Measurements from ENCODE around the gene WDR20.
"Not testable (repeated sequence)": the region's sequence is repeated elsewhere in the genome, so short reads cannot be mapped to it uniquely, and the experiment has no call there.

WDR20 gene

DNA sequence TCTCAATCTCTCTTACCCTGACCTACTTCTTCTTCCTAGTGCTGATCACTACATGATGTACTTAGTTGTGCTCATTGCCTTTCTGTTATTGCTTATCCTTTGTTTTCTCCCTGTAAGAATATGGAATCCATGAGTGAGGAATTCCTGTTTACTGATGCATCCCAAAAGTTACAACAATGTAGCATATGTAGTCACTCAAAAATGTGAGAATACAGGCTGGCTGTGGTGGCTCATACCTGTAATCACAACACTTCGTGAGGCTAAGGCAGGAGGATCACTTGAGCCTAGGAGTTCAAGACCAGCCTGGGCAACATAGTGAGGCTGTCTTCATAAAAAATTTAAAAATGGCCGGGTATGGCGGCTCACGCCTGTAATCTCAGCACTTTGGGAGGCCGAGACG lies 8.0 kb upstream of the WDR20 start:
- no peak for DNase-seq (ENCODE audit: low read depth, low spot score)

DNA sequence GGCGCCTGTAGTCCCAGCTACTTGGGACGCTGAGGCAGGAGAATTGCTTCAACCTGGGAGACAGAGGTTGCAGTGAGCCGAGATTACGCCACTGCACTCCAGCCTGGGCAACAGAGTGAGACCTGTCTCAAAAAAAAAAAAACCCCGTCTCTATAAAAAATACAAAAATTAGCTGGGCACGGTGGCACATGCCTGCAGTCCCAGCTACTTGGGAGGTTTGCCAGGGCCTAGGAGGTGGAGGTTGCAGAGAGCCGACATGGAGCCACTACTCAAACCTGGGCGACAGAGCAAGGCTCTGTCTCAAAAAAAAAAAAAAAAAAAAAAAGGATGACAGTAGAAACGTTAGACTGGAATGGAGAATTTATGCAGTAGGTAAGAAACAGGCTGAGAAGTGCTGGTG lies 5.7 kb upstream of the WDR20 start:
- DNase-seq (ENCODE audit: low read depth, low spot score) = not testable (repeated sequence)

DNA sequence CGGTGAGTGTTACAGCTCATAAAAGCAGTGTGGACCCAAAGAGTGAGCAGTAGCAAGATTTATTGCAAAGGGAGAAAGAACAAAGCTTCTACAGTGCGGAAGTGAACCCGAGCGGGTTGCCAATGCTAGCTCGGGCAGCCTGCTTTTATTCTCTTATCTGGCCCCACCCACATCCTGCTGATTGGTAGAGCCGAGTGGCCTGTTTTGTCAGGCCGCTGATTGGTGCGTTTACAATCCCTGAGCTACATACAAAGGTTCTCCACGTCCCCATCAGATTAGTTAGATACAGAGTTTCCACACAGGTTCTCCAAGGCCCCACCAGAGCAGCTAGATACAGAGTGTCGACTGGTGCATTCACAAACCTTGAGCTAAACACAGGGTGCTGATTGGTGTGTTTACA lies 5.0 kb upstream of the WDR20 start:
- DNase-seq (ENCODE audit: low read depth, low spot score) = not testable (repeated sequence)

DNA sequence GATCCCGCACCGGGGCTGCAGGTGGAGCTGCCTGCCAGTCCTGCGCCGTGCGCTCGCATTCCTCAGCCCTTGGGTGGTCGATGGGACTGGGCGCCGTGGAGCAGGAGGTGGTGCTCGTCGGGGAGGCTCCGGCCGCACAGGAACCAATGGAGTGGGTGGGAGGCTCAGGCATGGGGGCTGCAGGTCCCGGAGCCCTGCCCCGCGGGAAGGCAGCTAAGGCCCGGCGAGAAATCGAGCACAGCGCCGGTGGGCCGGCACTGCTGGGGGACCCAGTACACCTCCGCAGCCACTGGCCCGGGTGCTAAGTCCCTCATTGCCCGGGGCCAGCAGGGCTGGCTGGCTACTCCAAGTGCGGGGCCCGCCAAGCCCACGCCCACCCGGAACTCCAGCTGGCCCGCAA lies 4.2 kb upstream of the WDR20 start:
- not testable (repeated sequence) for DNase-seq (ENCODE audit: low read depth, low spot score)

DNA sequence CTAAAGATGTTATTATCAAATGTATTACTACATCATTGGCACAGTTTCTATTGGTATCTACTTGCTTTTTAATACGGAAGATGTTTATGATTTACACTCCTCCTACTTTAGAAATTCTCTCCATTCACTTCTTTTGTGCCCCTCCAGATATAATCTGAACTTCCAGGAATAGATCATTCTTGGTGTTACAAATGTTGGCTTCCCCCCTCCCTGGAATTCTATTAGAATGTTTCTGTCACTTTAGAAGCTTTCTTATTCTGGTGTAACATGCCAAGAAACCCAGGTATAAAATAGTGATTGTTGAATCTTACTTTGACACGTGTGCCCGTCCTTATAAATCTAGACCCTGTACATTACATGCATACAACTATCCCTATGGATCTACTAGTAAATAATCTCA lies 1.2 kb upstream of the WDR20 start:
- no peak for DNase-seq (ENCODE audit: low read depth, low spot score)

DNA sequence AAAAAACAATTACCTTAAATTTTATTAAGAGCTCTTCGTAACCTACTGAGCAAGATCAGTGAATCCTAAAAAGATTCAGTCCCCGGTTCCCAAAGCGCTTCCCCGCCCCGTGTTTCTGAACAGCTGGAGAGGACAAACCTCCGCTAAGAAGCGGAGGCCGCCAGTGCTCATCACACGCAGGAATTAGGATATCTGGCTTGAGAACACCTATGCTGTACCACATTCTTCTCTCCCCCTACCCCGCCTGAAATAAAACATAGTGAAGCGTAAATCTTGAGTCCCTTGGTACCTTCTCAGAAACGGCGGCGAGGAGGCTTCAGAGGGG lies 774 bp upstream of the WDR20 start:
- DNase-seq (ENCODE audit: low read depth, low spot score) = no peak

DNA sequence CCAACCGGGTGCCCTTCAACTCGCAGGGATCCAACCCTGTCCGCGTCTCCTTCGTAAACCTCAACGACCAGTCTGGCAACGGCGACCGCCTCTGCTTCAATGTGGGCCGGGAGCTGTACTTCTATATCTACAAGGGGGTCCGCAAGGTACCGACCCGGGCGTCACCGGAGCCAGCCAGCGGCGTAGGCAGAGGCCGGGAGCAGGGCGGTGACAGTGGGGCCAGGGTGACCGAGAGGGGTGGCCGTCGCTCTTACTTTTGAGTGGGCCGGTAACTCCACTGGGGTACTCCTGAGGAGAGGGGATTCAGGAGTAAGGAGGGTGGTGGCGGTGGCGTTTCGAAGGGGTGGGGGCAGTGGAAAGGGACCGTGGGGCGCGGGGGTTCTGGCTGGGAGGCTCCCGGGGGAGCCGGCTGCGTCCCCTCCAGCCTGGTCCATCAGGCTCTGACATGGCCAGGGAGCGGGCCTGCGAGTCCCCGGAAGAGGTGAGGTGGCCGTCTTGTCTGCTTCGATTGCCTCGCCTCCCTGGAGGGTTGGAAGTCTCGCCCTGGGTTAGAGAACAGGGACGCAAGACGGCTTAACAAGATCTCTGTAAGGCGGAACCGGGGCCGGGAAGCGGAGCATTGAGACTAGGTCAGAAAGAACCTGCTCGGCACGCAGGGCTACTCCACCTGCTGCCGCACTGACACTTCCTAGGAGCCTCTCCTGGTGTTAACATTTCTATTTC lies 491 bp downstream of the WDR20 start:
- no peak for DNase-seq (ENCODE audit: low read depth, low spot score)

DNA sequence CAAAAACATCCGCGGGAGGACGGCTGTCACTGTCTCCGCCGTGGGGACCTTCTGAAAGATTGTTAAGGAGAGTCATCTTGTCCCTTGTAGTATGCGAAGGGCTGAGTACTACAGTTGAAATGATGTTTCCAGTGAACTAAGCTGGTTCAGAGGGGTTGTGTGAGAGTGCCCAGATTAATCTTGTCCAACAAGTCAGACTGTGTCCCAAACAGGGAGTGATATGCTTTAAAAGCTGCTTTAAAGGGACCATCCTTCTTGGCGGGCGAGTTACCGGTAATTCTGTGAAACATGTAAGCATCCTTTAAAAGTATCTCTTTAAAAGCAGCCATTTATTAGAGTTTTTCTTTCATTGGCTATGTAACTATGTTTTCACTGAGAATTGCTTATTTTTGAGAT lies 1.1 kb downstream of the WDR20 start:
- DNase-seq (ENCODE audit: low read depth, low spot score) = no peak

DNA sequence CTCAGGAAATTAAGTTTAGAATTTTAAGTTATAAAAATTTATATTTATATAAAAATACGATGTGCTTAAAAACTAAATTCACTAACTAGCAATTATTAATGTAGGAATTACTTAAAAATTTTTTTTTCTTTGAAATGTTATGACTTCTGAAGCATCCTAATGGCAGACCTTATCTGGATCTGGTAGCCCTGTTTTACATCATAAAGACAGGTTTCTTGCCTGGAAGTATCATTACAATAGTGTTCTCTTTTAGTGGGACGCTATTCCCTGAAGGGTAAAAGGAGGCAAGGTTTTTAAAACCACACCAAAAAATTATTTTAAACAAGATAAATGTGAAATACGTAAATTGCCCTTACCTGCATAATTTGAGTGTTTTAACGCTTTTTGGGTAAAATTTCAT lies 2.1 kb downstream of the WDR20 start:
- no peak for DNase-seq (ENCODE audit: low read depth, low spot score)

DNA sequence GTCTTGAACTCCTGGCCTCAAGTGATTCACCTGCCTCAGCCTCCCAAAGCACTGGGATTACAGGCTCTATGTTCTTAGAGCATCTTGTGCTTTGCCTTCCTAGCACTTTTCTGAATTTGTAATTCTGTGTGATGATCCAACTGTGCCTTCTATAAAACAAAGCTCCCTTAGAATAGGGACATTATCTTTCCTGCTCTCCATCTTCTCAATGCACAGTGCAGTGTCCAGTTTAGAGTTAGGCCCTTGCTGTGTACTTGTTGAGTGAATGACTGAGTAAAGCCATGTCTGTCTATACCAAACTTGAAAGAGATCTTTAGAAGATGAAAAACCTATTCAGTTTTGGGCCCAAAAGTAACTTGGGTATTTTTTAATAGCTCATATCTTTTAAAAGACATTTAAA lies 5.2 kb downstream of the WDR20 start:
- no peak for DNase-seq (ENCODE audit: low read depth, low spot score)

DNA sequence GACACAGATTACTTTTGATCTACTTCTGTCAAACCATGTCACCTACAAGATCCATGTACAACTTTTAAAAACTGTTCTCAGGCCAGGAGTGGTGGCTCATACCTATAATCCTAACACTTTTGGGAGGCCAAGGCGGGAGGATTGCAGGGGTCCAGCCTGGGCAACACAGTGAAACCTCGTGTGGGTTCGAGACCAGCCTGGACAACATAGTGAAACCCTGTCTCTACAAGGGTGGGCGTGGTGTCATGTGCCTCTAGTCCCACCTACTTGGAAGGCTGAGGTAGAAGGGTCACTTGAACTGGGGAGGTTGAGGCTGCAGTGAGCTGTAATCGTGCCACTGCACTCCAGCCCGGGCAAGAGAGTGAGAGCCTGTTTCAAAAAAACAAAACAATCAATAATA lies 5.7 kb downstream of the WDR20 start:
- DNase-seq (ENCODE audit: low read depth, low spot score) = no peak

DNA sequence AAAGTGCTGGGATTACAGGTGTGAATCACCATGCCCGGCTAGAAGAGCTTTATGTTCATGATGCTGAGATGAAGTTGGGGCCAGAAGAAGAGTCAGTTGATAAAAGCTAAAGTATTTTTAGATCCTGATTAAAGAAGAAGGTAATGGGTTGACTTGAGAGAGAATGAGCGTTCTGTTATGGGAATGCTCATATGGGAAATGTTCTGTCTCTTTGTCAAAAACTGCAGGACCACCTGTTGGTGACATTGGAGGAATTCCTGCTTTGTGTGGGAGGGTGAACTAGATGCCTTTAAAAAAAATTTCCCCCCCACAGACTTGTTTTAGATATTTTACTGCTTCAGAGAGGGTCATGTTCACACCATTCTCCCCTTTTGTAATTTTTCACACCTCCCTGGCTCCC lies 6.7 kb downstream of the WDR20 start:
- no peak for DNase-seq (ENCODE audit: low read depth, low spot score)

DNA sequence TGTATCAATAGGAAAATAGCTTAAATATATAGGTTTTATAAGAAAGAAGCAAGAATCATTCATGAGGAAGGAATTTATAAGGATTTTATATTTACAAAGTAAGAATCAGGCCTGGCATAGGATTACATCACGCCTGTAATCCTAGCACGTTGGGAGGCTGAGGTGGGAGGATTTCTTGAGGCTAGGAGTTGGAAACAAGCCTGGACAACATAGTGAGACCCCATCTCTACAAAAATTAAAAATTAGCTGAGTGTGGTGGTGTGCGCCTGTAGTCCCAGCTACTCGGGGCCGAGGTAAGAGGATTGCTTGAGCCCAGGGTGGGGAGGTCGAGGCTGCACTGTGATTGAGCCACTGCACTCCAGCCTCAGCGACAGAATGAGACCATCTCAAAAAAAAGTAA lies 10.4 kb downstream of the WDR20 start:
- no peak for DNase-seq (ENCODE audit: low read depth, low spot score)

DNA sequence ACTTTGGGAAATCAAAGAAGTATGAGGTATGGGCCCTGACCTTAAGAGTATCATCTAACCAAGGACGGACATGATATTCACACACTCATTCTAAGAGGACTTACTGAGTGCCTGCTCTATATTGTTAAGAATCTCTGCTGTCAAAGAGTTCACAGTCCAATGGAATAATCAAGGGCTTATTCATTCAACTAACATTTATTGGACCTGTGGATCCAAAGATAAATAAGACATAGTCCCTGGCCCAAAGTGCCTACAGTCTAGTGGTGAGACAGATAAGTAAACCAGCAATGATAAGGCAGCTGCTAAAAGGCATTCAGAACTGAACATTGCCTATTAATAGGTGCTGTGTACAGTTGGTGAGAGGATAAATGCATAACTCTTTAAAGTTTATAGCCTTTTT lies 11.0 kb downstream of the WDR20 start:
- DNase-seq (ENCODE audit: low read depth, low spot score) = no peak

DNA sequence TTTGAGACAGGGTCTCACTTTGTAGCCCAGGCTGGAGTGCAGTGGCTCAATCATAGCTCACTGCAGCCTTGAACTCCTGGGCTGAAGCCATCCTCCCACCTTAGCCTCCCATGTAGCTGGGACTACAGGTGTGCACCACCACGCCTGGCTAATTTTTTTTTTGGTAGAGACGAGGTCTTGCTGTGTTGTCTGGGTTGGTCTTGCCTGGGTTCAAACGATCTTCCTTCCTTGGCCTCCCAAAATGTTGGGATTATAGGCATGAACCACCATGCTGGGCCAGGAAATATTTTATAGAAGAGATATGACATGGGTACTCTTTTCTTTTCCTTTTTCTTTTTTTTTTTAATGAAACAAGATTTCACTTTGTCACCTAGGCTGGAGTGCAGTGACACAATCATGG lies 11.7 kb downstream of the WDR20 start:
- not testable (repeated sequence) for DNase-seq (ENCODE audit: low read depth, low spot score)

DNA sequence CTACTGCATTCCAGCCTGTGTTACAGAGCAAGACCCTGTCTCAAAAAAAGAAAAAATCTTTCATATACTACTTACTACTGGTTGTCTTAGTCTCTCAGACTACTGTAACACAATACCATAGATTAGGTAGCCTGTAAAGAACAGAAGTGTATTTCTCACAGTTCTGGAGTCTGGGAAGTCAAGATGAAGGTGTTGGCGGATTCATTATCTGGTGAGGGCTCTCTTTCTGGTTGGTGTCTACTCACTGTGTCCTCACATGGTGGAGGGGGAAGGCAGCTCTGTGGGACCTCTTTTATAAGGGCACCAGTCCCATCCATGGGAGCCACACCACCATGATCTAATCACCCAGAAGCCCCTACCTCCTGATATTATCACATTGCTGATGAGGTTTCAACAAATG lies 14.4 kb downstream of the WDR20 start:
- DNase-seq (ENCODE audit: low read depth, low spot score) = no peak

DNA sequence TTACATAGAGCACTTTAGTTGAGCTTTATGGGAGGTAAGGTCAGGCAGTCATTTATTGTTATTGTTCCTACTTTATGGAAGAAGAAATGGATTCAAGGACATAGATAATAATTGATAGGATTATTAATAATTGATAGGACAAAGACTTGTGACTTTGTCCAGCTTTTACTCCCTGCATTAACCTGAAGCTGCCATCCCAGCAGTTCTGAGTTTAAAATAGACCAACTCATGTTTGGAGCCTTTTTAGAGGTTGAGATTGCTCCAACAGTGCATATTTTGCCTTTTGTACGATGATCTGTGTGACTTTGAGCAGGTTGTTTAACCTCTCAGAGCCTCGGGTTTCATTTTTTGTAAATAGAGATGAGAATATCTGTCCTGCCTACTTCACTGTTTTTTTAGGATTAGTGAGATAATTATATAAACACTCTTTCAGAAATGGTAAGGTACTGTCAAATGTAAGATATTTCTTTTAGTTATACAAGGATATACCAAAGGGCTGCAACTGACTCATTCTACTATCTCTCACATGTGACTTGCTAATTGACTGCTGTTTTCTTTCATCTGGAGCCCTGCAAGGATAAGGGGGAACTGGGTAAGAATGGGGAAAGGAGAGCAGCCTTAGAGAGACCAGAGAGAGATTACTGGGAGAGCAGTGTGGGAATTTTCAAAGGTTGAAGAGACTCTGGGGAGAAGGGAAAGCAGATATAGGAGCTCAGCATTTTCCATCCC lies 15.3 kb downstream of the WDR20 start:
- no peak for DNase-seq (ENCODE audit: low read depth, low spot score)

DNA sequence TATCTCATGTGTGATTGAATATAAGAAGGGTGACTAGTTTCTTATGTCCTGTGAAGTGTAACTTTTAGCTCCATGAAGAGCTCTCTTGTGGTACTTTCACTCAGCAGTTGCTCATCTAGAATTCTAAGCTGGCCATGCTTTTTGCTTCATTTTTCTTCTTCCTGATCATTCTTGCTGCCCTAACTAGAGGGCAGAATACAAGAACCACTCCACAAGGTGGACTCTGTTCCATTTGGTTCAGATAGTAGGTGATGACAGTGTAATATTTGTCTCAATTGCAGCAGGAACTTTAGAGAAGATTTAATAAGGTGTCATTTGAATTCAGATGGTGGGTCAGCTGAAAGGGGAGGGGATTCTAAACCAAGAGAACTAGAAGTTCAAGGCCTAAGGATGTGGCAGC lies 17.6 kb downstream of the WDR20 start:
- no peak for DNase-seq (ENCODE audit: low read depth, low spot score)

DNA sequence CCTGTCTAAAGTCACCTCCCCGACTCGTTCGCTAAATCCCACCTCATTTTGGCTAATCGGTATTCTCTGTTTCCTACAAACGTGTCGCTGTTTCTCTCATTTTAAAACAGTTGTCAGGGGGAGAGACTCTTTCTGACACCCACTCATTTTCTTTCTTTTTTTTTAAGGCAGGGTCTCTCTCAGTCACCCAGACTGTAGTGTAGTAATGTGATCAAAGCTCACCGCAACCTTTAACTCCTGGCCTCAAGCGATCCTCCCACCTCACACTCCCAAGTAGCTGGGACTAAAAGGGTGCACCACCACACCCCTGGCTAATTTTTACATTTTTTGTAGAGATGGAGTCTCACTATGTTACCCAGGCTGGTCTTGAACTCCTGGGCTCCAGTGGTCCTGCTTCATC lies 19.1 kb downstream of the WDR20 start:
- no peak for DNase-seq (ENCODE audit: low read depth, low spot score)

DNA sequence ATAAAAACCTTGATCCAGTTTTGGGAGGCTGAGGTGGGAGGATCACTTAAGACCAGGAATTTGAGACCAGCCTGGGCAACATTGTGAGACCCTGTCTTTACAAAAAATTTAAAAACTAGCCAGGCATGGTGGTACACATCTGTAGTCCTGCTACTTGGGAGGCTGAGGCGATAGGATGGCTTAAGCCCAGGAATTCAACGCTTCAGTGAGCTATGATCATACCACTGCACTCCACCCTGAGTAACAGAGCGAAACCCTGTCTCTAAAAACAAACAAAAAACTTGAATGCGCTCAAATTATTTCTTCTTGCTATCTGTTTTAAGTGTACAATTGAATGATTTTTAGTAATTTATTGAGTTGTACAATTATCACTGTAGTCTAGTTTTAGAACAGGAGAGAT lies 20.1 kb downstream of the WDR20 start:
- DNase-seq (ENCODE audit: low read depth, low spot score) = no peak

DNA sequence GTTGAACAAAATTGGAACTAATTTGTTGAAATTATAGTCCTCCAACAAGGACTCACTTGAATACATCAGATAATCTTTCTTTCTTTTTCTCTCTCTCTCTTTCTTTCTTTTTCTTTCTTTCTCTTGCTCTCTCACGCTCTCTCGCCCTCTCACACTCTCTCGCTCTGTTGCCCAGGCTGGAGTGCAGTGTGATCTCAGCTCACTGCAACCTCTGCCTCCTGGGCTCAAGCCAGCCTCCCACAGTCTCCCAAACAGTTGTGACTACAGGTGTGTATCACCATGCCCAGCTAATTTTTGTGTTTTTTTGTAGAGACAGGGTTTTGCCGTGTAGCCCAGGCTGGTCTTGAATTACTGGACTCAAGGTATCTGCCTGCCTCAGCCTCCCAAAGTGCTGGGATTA lies 22.8 kb downstream of the WDR20 start:
- no peak for DNase-seq (ENCODE audit: low read depth, low spot score)

DNA sequence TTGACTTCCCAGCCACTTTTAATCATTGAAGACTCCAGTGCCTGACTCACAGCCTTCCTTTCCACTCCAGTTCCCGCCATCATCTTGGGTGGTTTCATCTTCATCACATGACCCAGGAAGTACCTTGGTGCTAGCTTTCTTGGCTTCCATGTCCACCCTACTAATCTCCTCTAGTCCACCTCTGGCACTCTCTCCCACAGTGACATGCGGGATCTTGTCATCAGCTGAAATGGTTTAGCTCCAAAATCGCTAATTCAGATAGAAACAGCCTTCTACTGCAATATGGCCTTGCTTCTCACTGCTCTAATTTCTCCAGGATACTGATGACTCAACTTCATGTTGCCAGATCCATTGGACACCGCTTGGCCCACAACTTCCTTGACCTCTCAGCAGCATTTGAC lies 24.5 kb downstream of the WDR20 start:
- DNase-seq (ENCODE audit: low read depth, low spot score) = no peak

DNA sequence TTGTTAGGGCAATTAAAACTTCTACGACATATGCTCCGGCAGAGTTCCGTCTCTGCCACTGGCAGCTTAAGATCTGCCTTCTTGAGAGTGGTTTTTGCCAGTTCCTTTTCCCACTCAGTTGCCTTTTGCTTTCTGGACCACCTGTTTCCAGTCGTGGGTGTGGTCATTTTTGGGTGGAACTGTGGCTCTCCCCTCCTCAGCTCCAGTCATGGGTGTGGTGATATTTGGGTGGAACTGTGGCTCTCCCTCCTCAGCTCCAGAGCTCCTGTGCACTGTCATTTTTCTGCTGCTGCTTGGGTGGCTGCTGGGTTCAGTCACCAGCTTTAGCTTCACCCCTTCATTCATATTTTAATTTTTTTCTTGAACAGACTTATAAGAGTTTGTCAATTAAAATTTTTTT lies 25.3 kb downstream of the WDR20 start:
- no peak for DNase-seq (ENCODE audit: low read depth, low spot score)

DNA sequence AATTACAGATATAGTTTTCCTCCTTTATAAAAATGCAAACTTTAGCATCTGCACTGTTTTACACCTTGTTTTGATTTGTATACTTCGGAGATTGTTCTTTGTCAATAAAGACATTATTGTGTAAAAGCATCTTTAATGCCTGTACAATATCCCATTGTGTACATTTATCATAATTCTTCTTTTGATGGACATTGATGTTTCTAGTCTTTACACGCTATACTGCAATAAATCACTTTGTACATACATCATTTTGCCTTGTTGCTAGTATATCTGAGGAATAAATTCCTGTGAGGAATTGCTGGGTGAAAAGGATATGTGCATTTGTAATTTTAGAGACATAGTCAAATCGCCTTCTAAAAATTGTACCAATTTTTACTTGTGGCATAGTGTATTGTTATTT lies 30.4 kb downstream of the WDR20 start:
- no peak for DNase-seq (ENCODE audit: low read depth, low spot score)
